RPMI7951 (cell line): Measurements from ENCODE around the gene BABAM2. TPM values are rescaled to one million over a fixed set of nuclear protein-coding genes. Genes with fewer than 3 reads are reported as not detected.

Experiments
- DNase-seq: peaks from one replicate; pipeline ENCODE4 v3.0.0-alpha.2; 2012; ENCODE audit warnings: low read depth
- total RNA-seq: library from RNA; depleted of rRNA; stranded (reverse); fragments of >200 nt; shearing (Covaris generic); gene quantifications from 2 replicates; pipeline ENCODE4 v1.2.3, GENCODE V29; 2014

BABAM2 gene
- total RNA-seq, 1 experiment from 2014 or later = 54.7 TPM

- DNase-seq = no peak
These were observed 237.9 kb downstream of the BABAM2 start for GRCh38 chr2:28128281-28128950.

- DNase-seq = peak; percentile 44
These were observed 239.6 kb downstream of the BABAM2 start for GRCh38 chr2:28129955-28130695.

- DNase-seq = no peak
These were observed 243.2 kb downstream of the BABAM2 start for GRCh38 chr2:28133778-28134177.

GRCh38 chr2:28134262-28134812, 243.8 kb downstream of the BABAM2 start:
- DNase-seq = no peak

GRCh38 chr2:28134857-28135256, 244.3 kb downstream of the BABAM2 start:
- DNase-seq = no peak

- no peak for DNase-seq
These were observed 244.8 kb downstream of the BABAM2 start for GRCh38 chr2:28135324-28135723.

GRCh38 chr2:28135799-28136198, 245.3 kb downstream of the BABAM2 start:
- no peak for DNase-seq

GRCh38 chr2:28136556-28136955, 246.0 kb downstream of the BABAM2 start:
- no peak for DNase-seq

- peak; percentile 76 for DNase-seq
These were observed 246.7 kb downstream of the BABAM2 start for GRCh38 chr2:28137221-28137620.

DNA sequence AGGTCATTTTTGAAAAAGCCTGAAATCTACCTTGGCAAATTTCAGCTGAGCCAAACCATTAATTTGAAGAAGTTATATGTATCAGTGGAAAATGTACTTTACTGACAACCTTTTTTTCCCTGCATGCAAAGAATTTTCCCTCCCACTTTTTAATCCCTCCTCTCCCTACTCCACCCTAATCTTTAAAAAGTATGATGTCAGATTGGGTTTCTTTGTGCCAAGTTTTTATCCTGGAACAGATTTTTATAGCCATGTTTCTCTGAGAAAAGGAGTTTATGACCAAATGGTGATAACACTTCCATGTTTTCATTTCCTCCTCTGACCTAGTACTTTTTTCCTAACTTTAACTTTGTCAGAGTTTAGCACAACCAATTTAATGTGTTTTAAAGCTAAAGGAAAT, 251.9 kb downstream of the BABAM2 start:
- no peak for DNase-seq

DNA sequence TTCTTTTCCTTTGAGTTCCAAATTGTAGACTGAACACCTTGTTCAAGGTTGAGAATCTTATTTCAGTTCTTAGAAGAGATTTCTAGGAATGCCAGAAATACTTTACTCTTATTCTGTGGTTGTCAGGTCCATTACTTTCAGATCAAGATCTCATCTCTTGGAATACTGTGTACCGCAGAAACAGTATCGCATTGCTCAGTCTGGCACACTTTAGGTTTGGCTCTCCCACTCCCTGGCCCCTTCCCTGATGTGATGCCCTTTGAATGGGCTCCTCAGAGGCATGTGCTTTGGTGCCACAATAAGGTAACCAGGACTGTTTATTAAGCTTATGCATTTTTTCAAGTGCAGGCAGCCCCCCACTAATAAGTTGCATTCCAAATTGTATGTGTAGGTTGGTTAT, 257.5 kb downstream of the BABAM2 start:
- no peak for DNase-seq

DNA sequence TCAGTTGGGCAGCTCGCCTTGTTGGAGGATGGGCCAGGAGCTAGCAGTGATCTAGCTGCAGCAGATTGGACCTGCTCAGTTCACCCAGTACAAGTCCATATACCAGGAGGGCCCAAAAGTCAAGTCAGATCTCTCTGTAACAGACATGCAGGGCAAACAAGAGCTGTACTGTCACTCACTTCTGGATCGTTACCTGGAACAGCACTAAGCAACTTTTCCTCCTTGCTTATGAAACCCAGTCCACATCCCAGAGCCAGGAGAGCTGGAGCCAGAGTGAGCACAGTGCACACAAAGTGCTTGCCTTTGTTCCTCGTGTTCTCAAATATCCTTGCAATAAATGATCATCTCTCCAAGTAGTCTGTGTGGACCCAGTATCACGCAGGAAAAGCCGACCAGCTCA, 258.0 kb downstream of the BABAM2 start:
- no peak for DNase-seq

DNA sequence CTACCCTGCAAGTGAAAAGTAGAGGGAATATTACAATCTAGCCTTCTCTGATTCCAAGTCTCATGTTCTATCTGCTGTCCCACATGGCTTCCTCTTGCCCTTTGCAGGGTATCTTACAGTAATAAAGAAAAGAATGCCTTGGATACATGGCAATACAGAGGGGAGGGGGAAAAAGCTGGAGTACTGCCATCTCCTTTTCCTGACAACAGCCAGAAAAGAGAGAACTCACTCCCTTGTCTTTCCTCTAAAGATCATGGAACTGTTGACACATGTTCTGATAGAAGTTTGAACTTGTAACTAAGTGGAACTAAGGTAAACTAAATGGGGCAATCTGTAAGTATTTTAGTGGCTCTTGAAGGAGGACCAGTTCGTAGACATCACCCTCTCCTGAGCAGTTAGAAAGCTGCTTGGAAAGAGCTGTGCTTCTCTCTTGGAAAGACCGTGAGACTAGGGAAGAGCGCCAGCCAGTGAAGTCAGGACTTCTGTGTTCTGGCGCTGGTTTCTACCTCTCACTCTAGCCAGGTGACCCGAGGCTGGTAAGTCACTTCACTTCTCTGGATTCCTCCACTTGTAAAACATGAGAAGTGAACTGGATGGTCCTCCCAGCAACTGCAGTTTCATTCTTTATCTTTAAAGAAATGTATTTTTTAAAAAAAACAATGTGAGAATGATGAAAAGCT, 259.8 kb downstream of the BABAM2 start:
- DNase-seq = no peak

DNA sequence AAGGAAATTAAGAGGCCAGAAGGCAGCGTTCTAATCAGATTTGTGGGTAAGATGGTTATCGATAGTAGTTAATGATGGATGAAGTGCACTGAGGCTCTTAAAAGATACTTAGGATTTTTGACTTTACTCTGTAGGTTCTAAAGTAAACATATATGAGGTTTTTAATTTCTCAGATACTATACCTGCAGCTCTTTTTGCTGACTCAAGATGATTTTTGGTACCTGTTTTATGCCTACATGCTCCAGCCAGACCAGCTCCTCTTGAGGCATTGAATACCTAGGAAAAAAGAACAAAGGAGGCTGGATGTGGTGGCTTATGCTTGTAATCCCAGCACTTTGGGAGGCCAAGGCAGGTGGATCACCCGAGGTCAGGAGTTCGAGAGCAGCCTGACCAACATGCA, 260.5 kb downstream of the BABAM2 start:
- DNase-seq = no peak

DNA sequence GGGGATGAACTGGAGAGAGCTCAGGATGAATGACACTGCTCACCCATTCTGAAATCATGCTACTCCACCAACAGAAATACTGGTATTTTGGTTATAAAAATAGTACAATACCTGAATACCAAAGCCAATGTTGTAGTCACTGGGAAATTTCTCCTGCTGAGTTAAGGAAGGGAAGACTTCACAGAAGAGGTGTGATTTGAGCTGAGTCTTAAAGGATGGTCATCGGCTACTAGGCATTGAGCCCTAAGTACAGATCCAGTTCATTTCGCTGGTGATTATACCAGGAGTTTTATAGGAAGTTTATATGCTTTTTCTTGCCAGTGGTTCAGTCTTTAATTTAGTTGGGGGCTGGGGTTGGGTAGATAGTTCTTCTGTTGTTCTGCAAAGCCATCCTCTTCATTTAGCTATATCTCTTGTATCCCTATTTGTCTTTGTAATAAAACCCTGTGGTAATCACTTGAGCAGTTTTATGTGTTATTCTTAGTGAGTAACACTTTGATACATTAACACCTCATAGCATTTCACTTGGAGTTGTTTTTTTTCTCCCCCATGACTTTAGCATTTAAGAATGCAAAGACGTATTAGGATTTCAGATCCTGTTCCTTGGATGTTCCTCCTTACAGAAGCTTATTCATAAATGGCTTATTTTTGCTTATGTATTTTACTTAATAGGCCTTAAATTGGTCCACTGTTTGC, 262.2 kb downstream of the BABAM2 start:
- DNase-seq = no peak

- no peak for DNase-seq
These were observed 263.3 kb downstream of the BABAM2 start for GRCh38 chr2:28153851-28154250.

- no peak for DNase-seq
These were observed 264.6 kb downstream of the BABAM2 start for GRCh38 chr2:28155086-28155485.

DNA sequence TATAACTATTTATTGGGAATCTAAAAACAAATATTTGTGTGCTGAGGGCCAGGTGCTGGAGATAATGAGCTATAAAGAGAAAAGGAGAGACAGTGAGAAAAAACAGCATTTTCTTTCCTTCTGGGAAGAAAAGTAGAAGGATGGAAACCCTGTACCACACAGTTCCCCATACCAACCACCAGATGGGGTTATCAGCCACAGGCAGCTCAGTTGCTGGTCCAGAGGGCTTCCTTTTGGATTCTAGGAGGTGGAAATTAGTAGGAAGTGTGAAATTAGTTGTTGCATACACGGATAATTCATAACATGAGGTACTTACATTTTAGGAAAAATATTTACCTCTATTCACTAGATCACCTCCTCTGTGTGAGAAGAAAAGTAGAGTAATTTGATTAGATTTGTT, 265.1 kb downstream of the BABAM2 start:
- peak; percentile 25 for DNase-seq

DNA sequence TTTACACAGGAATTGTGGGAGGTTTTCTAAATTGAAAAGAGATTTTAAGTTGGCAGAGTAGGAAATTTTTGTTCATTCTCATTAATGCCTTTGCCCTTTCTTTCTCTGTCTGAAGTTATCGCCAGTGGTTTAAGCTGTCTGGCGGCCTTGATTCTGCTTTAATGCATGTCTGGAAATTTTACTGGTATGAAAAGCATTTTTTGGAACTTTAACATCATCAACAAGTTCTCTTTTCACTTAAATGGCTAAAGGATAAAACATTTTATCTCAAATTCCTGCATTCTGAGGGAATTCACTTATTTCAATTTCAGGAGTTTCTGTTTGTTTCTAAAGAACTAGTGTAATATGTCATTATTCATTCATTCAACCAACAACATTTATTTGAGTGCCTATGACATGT, 268.3 kb downstream of the BABAM2 start:
- DNase-seq = no peak

DNA sequence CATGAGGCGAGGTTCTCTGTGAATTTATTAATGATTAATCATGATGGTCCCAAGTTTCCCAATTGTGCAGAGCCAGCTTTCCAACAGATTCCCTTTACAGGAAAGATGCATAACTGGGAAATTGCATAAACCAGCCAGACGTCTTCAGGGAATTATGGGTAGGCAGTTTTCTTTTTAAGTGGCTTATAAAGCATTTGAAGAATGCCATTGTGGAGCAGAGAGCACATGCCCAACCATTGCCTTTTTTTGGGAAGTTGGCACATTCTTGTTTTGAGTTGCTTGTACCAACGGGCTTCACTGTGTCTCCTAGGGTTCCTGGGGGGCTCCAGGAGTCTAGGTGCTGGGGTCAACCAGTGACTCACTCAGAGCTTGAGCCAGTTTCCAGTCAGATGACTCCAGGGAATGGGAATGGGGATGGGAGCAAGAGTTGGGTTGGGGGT, 270.5 kb downstream of the BABAM2 start:
- peak; percentile 93 for DNase-seq

DNA sequence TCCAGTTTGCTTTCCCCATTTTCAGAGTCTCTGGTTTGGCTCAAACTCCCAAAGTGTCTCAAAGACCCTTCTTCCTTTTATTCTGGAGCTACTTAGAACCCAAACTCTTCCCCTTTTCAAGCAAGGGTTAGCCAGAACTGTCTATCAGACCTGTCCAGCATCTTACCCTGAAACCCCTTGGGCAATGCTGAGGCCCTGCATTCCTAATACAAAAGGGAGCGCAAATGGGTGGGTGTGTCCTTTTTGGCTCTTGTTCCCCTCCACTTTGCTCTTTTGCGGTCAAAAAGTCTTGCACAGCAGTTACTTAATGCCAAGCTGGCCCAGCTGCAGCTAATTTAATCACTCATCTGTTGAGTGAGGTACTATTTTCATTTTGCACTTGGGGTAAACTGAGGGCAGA, 270.9 kb downstream of the BABAM2 start:
- peak; percentile 97 for DNase-seq

GRCh38 chr2:28162564-28162963, 272.0 kb downstream of the BABAM2 start:
- DNase-seq = no peak
